Prostate gland (tissue), 2 donors: ENCODE results near the gene SEMA3A.

Experiments
- CTCF ChIP-seq, 4 experiments: fragments of 200-600 bp in 2 of 4; fragments of 450-650 bp in 2 of 4; sonication (generic) in 2 of 4; IDR thresholded peaks; 1 replicate in 3 of 4; 2 replicates in 1 of 4; pipeline ENCODE4 v1.5.1; 2016 to 2019; ENCODE audit warnings: antibody characterized with exemption in 4 of 4, mild to moderate bottlenecking in 2 of 4, moderate library complexity in 2 of 4
- POLR2A ChIP-seq: fragments of 450-650 bp; IDR thresholded peaks from one replicate; pipeline ENCODE4 v1.6.1; 2016; ENCODE audit warnings: antibody characterized with exemption, mild to moderate bottlenecking
- POLR2AphosphoS5 ChIP-seq: sonication (generic); formaldehyde crosslinking; IDR thresholded peaks from one replicate; pipeline ENCODE4 v1.6.1; 2017; ENCODE audit warnings: antibody characterized with exemption

GRCh38 chr7:84091318-84091717, 103.3 kb downstream of the SEMA3A start:
- no peak for TF ChIP-seq CTCF (IDR thresholded peaks at IDR 0.05)
- TF ChIP-seq POLR2A, result no peak
- no peak for TF ChIP-seq POLR2AphosphoS5
